H1 (cell line): ENCODE results near the gene ZNF177. TPM values are rescaled to one million over a fixed set of nuclear protein-coding genes. Genes with fewer than 3 reads are reported as not detected.

Experiments
- polyA plus RNA-seq, 7 experiments: library from polyadenylated mRNA; depleted of rRNA in 3 of 7; stranded (reverse) in 5 of 7; unstranded in 2 of 7; fragments of >200 nt in 5 of 7; fragments of 200-250 nt in 2 of 7; gene quantifications; 1 replicate in 5 of 7; 2 replicates in 1 of 7; 4 replicates in 1 of 7; pipeline versions ENCODE4 v1.2.1 to v1.2.3, GENCODE V29; 2011 to 2013; ENCODE audit warnings: missing spikeins in 2 of 7, mixed read lengths in 2 of 7
- total RNA-seq: library from RNA; stranded (reverse); fragmentation: NEBNext Ultra II Directional; extraction: Animal tissue kit (Norgen Biotek cat#: 25700); gene quantifications from 2 replicates; pipeline ENCODE4 v1.2.1, GENCODE V29; 2021

Gene ZNF177
- total and polyA plus RNA-seq, 2 of the 8 experiments (the other 6 are each of a cell fraction or from before 2014, with no cell fraction given) = 3.1 to 5.9 TPM

Other genes starting within 250 kb of the ZNF177 start
- not detected in 2 replicates for gene OR7G1, start 247.2 kb upstream of the ZNF177 start, total RNA-seq
- gene OR7G1, start 247.2 kb upstream of the ZNF177 start, polyA plus RNA-seq (2011; rRNA removed) = not detected in 2 replicates
- gene OR7G3, start 236.1 kb upstream of the ZNF177 start, total RNA-seq = not detected in 2 replicates
- gene OR7G3, start 236.1 kb upstream of the ZNF177 start, polyA plus RNA-seq (2011; rRNA removed) = not detected in 2 replicates
- 41.5 and 42.1 TPM in 2 replicates for gene ZNF317, start 222.6 kb upstream of the ZNF177 start, total RNA-seq
- 20.2 and 22.6 TPM in 2 replicates for gene ZNF317, start 222.6 kb upstream of the ZNF177 start, polyA plus RNA-seq (2011; rRNA removed)
- gene OR7D2, start 184.0 kb upstream of the ZNF177 start, total RNA-seq = not detected in 2 replicates
- gene OR7D2, start 184.0 kb upstream of the ZNF177 start, polyA plus RNA-seq (2011; rRNA removed) = 0.02 and 0.06 TPM in 2 replicates
- not detected in 2 replicates for gene OR7D4, start 143.4 kb upstream of the ZNF177 start, total RNA-seq
- not detected in 2 replicates for gene OR7D4, start 143.4 kb upstream of the ZNF177 start, polyA plus RNA-seq (2011; rRNA removed)
- gene OR7E24, start 112.1 kb upstream of the ZNF177 start, total RNA-seq = not detected in 2 replicates
- not detected in 2 replicates for gene OR7E24, start 112.1 kb upstream of the ZNF177 start, polyA plus RNA-seq (2011; rRNA removed)
- 3.3 and 3.7 TPM in 2 replicates for gene ZNF699, start 53.2 kb upstream of the ZNF177 start, total RNA-seq
- gene ZNF699, start 53.2 kb upstream of the ZNF177 start, polyA plus RNA-seq (2011; rRNA removed) = 1.00 and 1.0 TPM in 2 replicates
- gene ZNF559, start 38.8 kb upstream of the ZNF177 start, total RNA-seq = 17.6 and 19.0 TPM in 2 replicates
- 3.2 and 10.2 TPM in 2 replicates for gene ZNF559, start 38.8 kb upstream of the ZNF177 start, polyA plus RNA-seq (2011; rRNA removed)
- 14.2 and 15.3 TPM in 2 replicates for gene ZNF266, start 72.6 kb downstream of the ZNF177 start, total RNA-seq
- gene ZNF266, start 72.6 kb downstream of the ZNF177 start, polyA plus RNA-seq (2011; rRNA removed) = 6.6 and 15.6 TPM in 2 replicates
- gene ZNF560, start 135.6 kb downstream of the ZNF177 start, total RNA-seq = not detected in 2 replicates
- 0.02 TPM in 1 of 2 replicates, not detected in the other for gene ZNF560, start 135.6 kb downstream of the ZNF177 start, polyA plus RNA-seq (2011; rRNA removed)
- 27.9 and 30.9 TPM in 2 replicates for gene ZNF426, start 175.6 kb downstream of the ZNF177 start, total RNA-seq
- 2.9 and 3.6 TPM in 2 replicates for gene ZNF426, start 175.6 kb downstream of the ZNF177 start, polyA plus RNA-seq (2011; rRNA removed)
- gene ZNF121, start 221.5 kb downstream of the ZNF177 start, total RNA-seq = 194 and 220 TPM in 2 replicates
- gene ZNF121, start 221.5 kb downstream of the ZNF177 start, polyA plus RNA-seq (2011; rRNA removed) = 13.6 and 22.2 TPM in 2 replicates